ENCODE data around the gene OLFML2A.

Gene OLFML2A

GRCh38 chr9:124860582-124861341 is 83.8 kb downstream of the OLFML2A start:
- ChIA-PET CTCF (interaction anchor here (0.6 to 3.6 kb wide), 10 partner anchors 8 to 523 kb away, joined by 3 to 24 read pairs (median 4); partner anchors contain the start of genes NR6A1, OLFML2A and WDR38), POLR2A (interaction anchor here (0.6 to 3.0 kb wide), 17 partner anchors 8 to 612 kb away, joined by 3 to 46 read pairs (median 4); partner anchors contain the start of genes NR6A1, OLFML2A, RABEPK and SCAI)
- Histone ChIP-seq H3K27ac (ENCODE audit: extremely low read depth, low read depth, low read length) (peak overlapping the region; percentile 100), H3K4me3 (ENCODE audit: low read depth, low read length) (peak overlapping the region; percentile 86), H3K36me3 (ENCODE audit: control insufficient read depth in 2 of 2, insufficient read depth in 1 of 2, low read length in 2 of 2) (peaks cover 4 to 51% of the 10 kb centered on the region in 2 experiments; a peak in 2 of 3 replicates), H3K9me3 (ENCODE audit: control insufficient read depth, insufficient read depth, low read depth, low read length) (no peaks in the 10 kb centered on the region), H3K4me1 (ENCODE audit: control insufficient read depth, insufficient read depth, low read length) (no peaks in the 10 kb centered on the region)
- TF ChIP-seq ZNF239 (tag by site-specific recombination; IDR thresholded peaks at IDR 0.05) (no peak), ZNF449 (tag by site-specific recombination; IDR thresholded peaks at IDR 0.05) (no peak), ZNF433 (tag by site-specific recombination; IDR thresholded peaks at IDR 0.05; ENCODE audit: low read depth) (no peak), ZXDB (tag by site-specific recombination; IDR thresholded peaks at IDR 0.05) (no peak), INSM2 (tag by site-specific recombination; IDR thresholded peaks at IDR 0.05) (no peak), KLF9 (tag by site-specific recombination; IDR thresholded peaks at IDR 0.05; ENCODE audit: low read depth) (no peak; the same call in 1 of the 2 replicates), ZNF274 (IDR thresholded peaks at IDR 0.05; ENCODE audit: low read length) (no peak), ZNF274 (tag by site-specific recombination; IDR thresholded peaks at IDR 0.05; ENCODE audit: borderline replicate concordance) (no peak), PRDM6 (tag by site-specific recombination; IDR thresholded peaks at IDR 0.05) (no peak), ZNF843 (tag by site-specific recombination; IDR thresholded peaks at IDR 0.05) (no peak), ZNF837 (tag by site-specific recombination; IDR thresholded peaks at IDR 0.05) (no peak), ZNF670 (tag by site-specific recombination; IDR thresholded peaks at IDR 0.05; ENCODE audit: low read depth) (no peak), ZNF155 (tag by site-specific recombination; IDR thresholded peaks at IDR 0.05) (no peak)
- TF ChIP-seq, protein P1, sequence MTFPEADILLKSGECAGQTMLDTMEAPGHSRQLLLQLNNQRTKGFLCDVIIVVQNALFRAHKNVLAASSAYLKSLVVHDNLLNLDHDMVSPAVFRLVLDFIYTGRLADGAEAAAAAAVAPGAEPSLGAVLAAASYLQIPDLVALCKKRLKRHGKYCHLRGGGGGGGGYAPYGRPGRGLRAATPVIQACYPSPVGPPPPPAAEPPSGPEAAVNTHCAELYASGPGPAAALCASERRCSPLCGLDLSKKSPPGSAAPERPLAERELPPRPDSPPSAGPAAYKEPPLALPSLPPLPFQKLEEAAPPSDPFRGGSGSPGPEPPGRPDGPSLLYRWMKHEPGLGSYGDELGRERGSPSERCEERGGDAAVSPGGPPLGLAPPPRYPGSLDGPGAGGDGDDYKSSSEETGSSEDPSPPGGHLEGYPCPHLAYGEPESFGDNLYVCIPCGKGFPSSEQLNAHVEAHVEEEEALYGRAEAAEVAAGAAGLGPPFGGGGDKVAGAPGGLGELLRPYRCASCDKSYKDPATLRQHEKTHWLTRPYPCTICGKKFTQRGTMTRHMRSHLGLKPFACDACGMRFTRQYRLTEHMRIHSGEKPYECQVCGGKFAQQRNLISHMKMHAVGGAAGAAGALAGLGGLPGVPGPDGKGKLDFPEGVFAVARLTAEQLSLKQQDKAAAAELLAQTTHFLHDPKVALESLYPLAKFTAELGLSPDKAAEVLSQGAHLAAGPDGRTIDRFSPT (tag by site-specific recombination; IDR thresholded peaks at IDR 0.05), result no peak

- peak within 1 kb of the TSS; percentile 86 for H3K4me3 ChIP-seq (ENCODE audit: low read depth, low read length)
- no peaks in the 10 kb centered on the region for H3K9me3 ChIP-seq (ENCODE audit: control insufficient read depth, insufficient read depth, low read depth, low read length)
- H3K27ac ChIP-seq (ENCODE audit: extremely low read depth, low read depth, low read length), result peak within 1 kb of the TSS; percentile 100
- H3K36me3 ChIP-seq (ENCODE audit: control insufficient read depth in 2 of 2, insufficient read depth in 1 of 2, low read length in 2 of 2), result peaks cover 4 to 49% of the 10 kb centered on the region in 2 experiments; a peak in 2 of 3 replicates
- ChIA-PET POLR2A (interaction anchor here (0.6 to 3.0 kb wide), 26 partner anchors 7 to 612 kb away, joined by 3 to 46 read pairs (median 4); partner anchors contain the start of genes HSPA5, NR6A1, OLFML2A and RABEPK), CTCF (interaction anchor here (0.6 to 3.6 kb wide), 10 partner anchors 9 to 523 kb away, joined by 3 to 24 read pairs (median 4); partner anchors contain the start of genes NR6A1, OLFML2A and WDR38)
- H3K4me1 ChIP-seq (ENCODE audit: control insufficient read depth, insufficient read depth, low read length), result no peaks in the 10 kb centered on the region
- TF ChIP-seq ZNF776 (tag by site-specific recombination; IDR thresholded peaks at IDR 0.05; ENCODE audit: borderline replicate concordance) (no peak), ZNF48 (tag by site-specific recombination; IDR thresholded peaks at IDR 0.05) (no peak), ZNF571 (tag by site-specific recombination; IDR thresholded peaks at IDR 0.05) (no peak), KLF9 (tag by site-specific recombination; IDR thresholded peaks at IDR 0.05; ENCODE audit: low read depth) (peak; percentile 71), ZBTB1 (tag by site-specific recombination; IDR thresholded peaks at IDR 0.05) (no peak), RBAK (tag by site-specific recombination; IDR thresholded peaks at IDR 0.05) (no peak), SP7 (tag by site-specific recombination; IDR thresholded peaks at IDR 0.05) (peak; percentile 71; the same call in 1 of the 2 replicates), ZNF670 (tag by site-specific recombination; IDR thresholded peaks at IDR 0.05; ENCODE audit: low read depth) (no peak)
- TF ChIP-seq, protein P2, sequence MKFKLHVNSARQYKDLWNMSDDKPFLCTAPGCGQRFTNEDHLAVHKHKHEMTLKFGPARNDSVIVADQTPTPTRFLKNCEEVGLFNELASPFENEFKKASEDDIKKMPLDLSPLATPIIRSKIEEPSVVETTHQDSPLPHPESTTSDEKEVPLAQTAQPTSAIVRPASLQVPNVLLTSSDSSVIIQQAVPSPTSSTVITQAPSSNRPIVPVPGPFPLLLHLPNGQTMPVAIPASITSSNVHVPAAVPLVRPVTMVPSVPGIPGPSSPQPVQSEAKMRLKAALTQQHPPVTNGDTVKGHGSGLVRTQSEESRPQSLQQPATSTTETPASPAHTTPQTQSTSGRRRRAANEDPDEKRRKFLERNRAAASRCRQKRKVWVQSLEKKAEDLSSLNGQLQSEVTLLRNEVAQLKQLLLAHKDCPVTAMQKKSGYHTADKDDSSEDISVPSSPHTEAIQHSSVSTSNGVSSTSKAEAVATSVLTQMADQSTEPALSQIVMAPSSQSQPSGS (tag by site-specific recombination; IDR thresholded peaks at IDR 0.05; ENCODE audit: low read depth), result no peak
Observed at GRCh38 chr9:124861342-124862229, 84.7 kb downstream of the OLFML2A start, which contains the start of the genes ARPC5L and RPL35. Gene ARPC5L (plus strand): TSS chr9:124862130. CDS start chr9:124869291, 7,161 bp downstream. Gene RPL35 (minus strand): TSS chr9:124861957. CDS start chr9:124861912, 45 bp downstream.

Data from HEK293 (cell line).